H9 (cell line): ENCODE data around the gene TTLL13. TPM values are rescaled to one million over a fixed set of nuclear protein-coding genes. Genes with fewer than 3 reads are reported as not detected.

ENCODE experiments used
- DNase-seq: peaks from one replicate; pipeline ENCODE4 v3.0.0-alpha.2; 2017
- H2AFZ ChIP-seq: one replicate; pipeline ENCODE4 v1.6.1; 2013; ENCODE audit warnings: mild to moderate bottlenecking, low read length, control low read depth, moderate library complexity
- H2AK5ac ChIP-seq: 2 replicates; pipeline ENCODE4 v1.6.1; 2013; ENCODE audit warnings: low read length, control low read depth, mixed read lengths; ENCODE audit not compliant: insufficient read length
- H2BK120ac ChIP-seq: one replicate; pipeline ENCODE4 v1.6.1; 2013; ENCODE audit warnings: low read depth, mild to moderate bottlenecking, low read length, control low read depth, inconsistent platforms; ENCODE audit not compliant: poor library complexity, severe bottlenecking
- H2BK12ac ChIP-seq: 2 replicates; pipeline ENCODE4 v1.6.1; 2013; ENCODE audit warnings: low read length, control low read depth, mixed read lengths, low read depth; ENCODE audit not compliant: insufficient read length
- H2BK15ac ChIP-seq: 2 replicates; pipeline ENCODE4 v1.6.1; 2013; ENCODE audit warnings: low read depth, low read length, control low read depth
- H2BK20ac ChIP-seq: one replicate; pipeline ENCODE4 v1.6.1; 2013; ENCODE audit warnings: low read depth, mild to moderate bottlenecking, low read length, control low read depth, inconsistent platforms; ENCODE audit not compliant: poor library complexity, severe bottlenecking
- H2BK5ac ChIP-seq: 2 replicates; pipeline ENCODE4 v1.6.1; 2013; ENCODE audit warnings: low read length, control low read depth, mixed read lengths; ENCODE audit not compliant: insufficient read length
- H3K14ac ChIP-seq: 2 replicates; pipeline ENCODE4 v1.6.1; 2013; ENCODE audit warnings: low read length, control low read depth; ENCODE audit not compliant: insufficient read depth
- H3K18ac ChIP-seq: 2 replicates; pipeline ENCODE4 v1.6.1; 2013; ENCODE audit warnings: low read depth, mild to moderate bottlenecking, mixed read lengths, low read length, control low read depth; ENCODE audit not compliant: insufficient read length
- H3K23ac ChIP-seq: 2 replicates; pipeline ENCODE4 v1.6.1; 2013; ENCODE audit warnings: low read length, control low read depth, mixed read lengths, low read depth; ENCODE audit not compliant: insufficient read length
- H3K23me2 ChIP-seq: 2 replicates; pipeline ENCODE4 v1.6.1; 2013; ENCODE audit warnings: low read depth, mild to moderate bottlenecking, mixed read lengths, low read length, control low read depth; ENCODE audit not compliant: insufficient read length, poor library complexity, severe bottlenecking
- H3K27ac ChIP-seq: 2 replicates; pipeline ENCODE4 v1.5.1; 2013; ENCODE audit warnings: low read length, control low read depth, mixed read lengths, low read depth; ENCODE audit not compliant: insufficient read length
- H3K27me3 ChIP-seq: 2 replicates; pipeline ENCODE4 v1.6.1; 2013; ENCODE audit warnings: low read length, control low read depth, inconsistent platforms; ENCODE audit not compliant: insufficient read depth
- H3K4ac ChIP-seq: 2 replicates; pipeline ENCODE4 v1.6.1; 2013; ENCODE audit warnings: low read depth, mild to moderate bottlenecking, control low read depth, inconsistent platforms, low read length, moderate library complexity
- H3K4me1 ChIP-seq: 2 replicates; pipeline ENCODE4 v1.6.1; 2013; ENCODE audit warnings: low read length, control low read depth, inconsistent platforms; ENCODE audit not compliant: insufficient read depth
- H3K4me2 ChIP-seq: 2 replicates; pipeline ENCODE4 v1.6.1; 2013; ENCODE audit warnings: low read length, control low read depth, mixed read lengths; ENCODE audit not compliant: insufficient read length, insufficient read depth
- H3K56ac ChIP-seq: 2 replicates; pipeline ENCODE4 v1.6.1; 2013; ENCODE audit warnings: low read depth, mild to moderate bottlenecking, mixed read lengths, low read length, control low read depth; ENCODE audit not compliant: insufficient read length
- H3K79me1 ChIP-seq: 2 replicates; pipeline ENCODE4 v1.6.1; 2013; ENCODE audit warnings: low read depth, mild to moderate bottlenecking, moderate library complexity, low read length, control low read depth, inconsistent platforms; ENCODE audit not compliant: insufficient read depth, poor library complexity, severe bottlenecking
- H3K79me2 ChIP-seq: 2 replicates; pipeline ENCODE4 v1.6.1; 2013; ENCODE audit warnings: low read length, control low read depth, inconsistent platforms; ENCODE audit not compliant: insufficient read depth
- H3K9ac ChIP-seq: 2 replicates; pipeline ENCODE4 v1.6.1; 2013; ENCODE audit warnings: low read length, control low read depth, mixed read lengths; ENCODE audit not compliant: insufficient read length; ENCODE audit errors: extremely low read depth
- H3K9me3 ChIP-seq: one replicate; pipeline ENCODE4 v1.6.1; 2013; ENCODE audit warnings: low read depth, low read length, inconsistent platforms; ENCODE audit not compliant: control insufficient read depth
- H3T11ph ChIP-seq: one replicate; pipeline ENCODE4 v1.6.1; 2013; ENCODE audit warnings: mild to moderate bottlenecking, low read length, control low read depth, inconsistent platforms
- H4K20me1 ChIP-seq: one replicate; pipeline ENCODE4 v1.6.1; 2013; ENCODE audit not compliant: control insufficient read depth, insufficient read length, insufficient read depth
- H4K5ac ChIP-seq: 2 replicates; pipeline ENCODE4 v1.6.1; 2013; ENCODE audit warnings: low read depth, mild to moderate bottlenecking, mixed read lengths, low read length, control low read depth; ENCODE audit not compliant: insufficient read length
- H4K8ac ChIP-seq: replicated peaks from 2 replicates; pipeline ENCODE4 v1.6.1; 2013; ENCODE audit warnings: low read length, control low read depth, mixed read lengths, low read depth; ENCODE audit not compliant: insufficient read length
- H4K91ac ChIP-seq: 2 replicates; pipeline ENCODE4 v1.6.1; 2013; ENCODE audit warnings: low read depth, mild to moderate bottlenecking, moderate library complexity, mixed read lengths, low read length, control low read depth; ENCODE audit not compliant: insufficient read length
- H3K27ac Mint-ChIP-seq, 3 experiments: 2 replicates in 2 of 3; 3 replicates in 1 of 3; pipeline ENCODE4 v1.8.0; 2020 to 2021; ENCODE audit warnings: mixed read lengths in 3 of 3, mild to moderate bottlenecking in 1 of 3, moderate library complexity in 1 of 3
- H3K27me3 Mint-ChIP-seq: 2 replicates; pipeline ENCODE4 v1.8.0; 2021; ENCODE audit warnings: low read depth, mild to moderate bottlenecking, moderate library complexity, mixed read lengths
- H3K36me3 Mint-ChIP-seq, 3 experiments: 2 replicates in 2 of 3; 3 replicates in 1 of 3; pipeline ENCODE4 v1.8.0; 2020 to 2021; ENCODE audit warnings: low read depth in 3 of 3, mixed read lengths in 3 of 3; ENCODE audit not compliant: insufficient read depth in 1 of 3
- H3K4me1 Mint-ChIP-seq, 2 experiments: 2 replicates each; pipeline ENCODE4 v1.8.0; 2020; ENCODE audit warnings: mixed read lengths in 2 of 2
- H3K4me3 Mint-ChIP-seq, 2 experiments: 2 replicates in 1 of 2; 3 replicates in 1 of 2; pipeline ENCODE4 v1.8.0; 2020 to 2021; ENCODE audit warnings: mild to moderate bottlenecking in 2 of 2, mixed read lengths in 2 of 2, moderate library complexity in 1 of 2
- H3K9me3 Mint-ChIP-seq, 2 experiments: 2 replicates in 1 of 2; 3 replicates in 1 of 2; pipeline ENCODE4 v1.8.0; 2020; ENCODE audit warnings: mild to moderate bottlenecking in 2 of 2, mixed read lengths in 2 of 2, moderate library complexity in 1 of 2
- CTCF ChIP-seq: fragments of 200-600 bp; sonication (generic); conservative IDR thresholded peaks from 3 replicates; pipeline ENCODE4 v1.8.0; 2021; ENCODE audit warnings: antibody characterized with exemption, mild to moderate bottlenecking
- WGBS: extraction: QIAGEN DNeasy Blood & Tissue Kit; methylation state at CpG from one replicate; pipeline ENCODE4 v1.1.7; 2013; ENCODE audit warnings: missing lambda C conversion rate, low lambda C conversion rate, mixed read lengths; ENCODE audit not compliant: insufficient read length; ENCODE audit errors: extremely low coverage; 5-methylcytosine and 5-hydroxymethylcytosine counted together
- total RNA-seq: library from RNA; stranded (reverse); gene quantifications from 2 replicates; pipeline ENCODE4 v1.2.1, GENCODE V29; 2021

TTLL13 gene
- total RNA-seq, 1 experiment from 2014 or later: not detected

GRCh38 chr15:90222547-90222946, 26.8 kb upstream of the TTLL13 start:
- Histone ChIP-seq H2AFZ (no peak overlapping the region), H3K4me1 (no peaks in the 10 kb centered on the region), H3K14ac (no peak overlapping the region), H2AK5ac (no peak overlapping the region), H4K8ac (no peak overlapping the region), H2BK5ac (no peak overlapping the region), H4K5ac (no peak overlapping the region), H3K79me2 (no peaks in the 10 kb centered on the region), H3K27me3 (no peaks in the 10 kb centered on the region), H4K20me1 (no peaks in the 10 kb centered on the region), H3K23ac (no peak overlapping the region), H3K4ac (no peak overlapping the region), H3K56ac (no peak overlapping the region), H2BK20ac (no peak overlapping the region), H3K79me1 (no peaks in the 10 kb centered on the region), H2BK12ac (no peak overlapping the region), H3K27ac (no peak overlapping the region), H3K23me2 (no peaks in the 10 kb centered on the region), H3K18ac (no peak overlapping the region), H4K91ac (no peak overlapping the region), H2BK15ac (no peak overlapping the region), H2BK120ac (no peak overlapping the region), H3T11ph (no peak overlapping the region), H3K9me3 (no peaks in the 10 kb centered on the region), H3K9ac (no peak overlapping the region), H3K4me2 (no peak overlapping the region)
- Mint-ChIP-seq H3K27ac (no peak overlapping the region; a peak in 1 of 7 replicates), H3K4me1 (peaks cover 4 to 9% of the 10 kb centered on the region in 2 experiments; a peak in 3 of 4 replicates), H3K4me3 (no peak overlapping the region), H3K9me3 (no peaks in the 10 kb centered on the region), H3K36me3 (peaks cover 19 to 41% (median 37%) of the 10 kb centered on the region in 3 experiments; a peak in 6 of 7 replicates), H3K27me3 (no peaks in the 10 kb centered on the region)
- WGBS: no CpG with 5 or more reads among the region's 2 CpGs
- TF ChIP-seq CTCF: no peak
- no peak for DNase-seq
